ENCODE results near the gene TNFAIP6.

GRCh38 chr2:151395509-151396374, 38.4 kb downstream of the TNFAIP6 start:
- TF ChIP-seq EP300 (IDR thresholded peaks at IDR 0.05) (no peak), POLR2AphosphoS5 (IDR thresholded peaks at IDR 0.05) (no peak)
